ENCODE measurements around the gene VAMP5.

DNA sequence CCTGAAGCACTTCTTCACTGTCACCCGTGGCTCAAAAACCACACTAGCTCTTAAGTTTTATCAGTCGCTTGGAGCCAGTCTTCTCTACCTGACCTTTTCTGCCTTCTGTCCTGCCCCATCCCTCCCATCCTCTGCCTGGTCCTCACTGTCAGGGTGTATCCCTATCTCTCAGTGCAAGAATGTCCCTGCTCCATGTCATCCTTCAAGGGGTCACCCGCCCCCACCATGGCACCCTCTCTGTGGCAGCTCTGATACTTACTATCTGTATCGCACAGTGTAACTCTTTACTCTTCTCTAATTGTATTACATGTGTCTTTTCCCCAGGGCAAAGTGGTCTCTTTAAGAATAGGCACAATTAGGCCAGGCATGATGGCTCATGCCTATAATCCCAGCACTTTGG lies 4.4 kb downstream of the VAMP5 start:
- no peak for TF ChIP-seq ESRRA (IDR thresholded peaks at IDR 0.05; ENCODE audit: low read length)
- TF ChIP-seq CTCF (IDR thresholded peaks at IDR 0.05 in 2 of 3, conservative IDR thresholded peaks at IDR 0.05 in 1 of 3; ENCODE audit: control insufficient read depth in 2 of 3, extremely low read depth in 1 of 3, insufficient read depth in 1 of 3, low read depth in 3 of 3, low read length in 3 of 3), result no peak
- TF ChIP-seq GABPA (IDR thresholded peaks at IDR 0.05; ENCODE audit: low read depth), result no peak
- no peak for TF ChIP-seq NR2F1 (conservative IDR thresholded peaks at IDR 0.05)
- TF ChIP-seq EZH2 (IDR thresholded peaks at IDR 0.05; ENCODE audit: borderline replicate concordance, control insufficient read depth, low read depth, low read length), result no peak
- no peak for TF ChIP-seq POLR2A (IDR thresholded peaks at IDR 0.05; ENCODE audit: low read depth, low read length)
- TF ChIP-seq IRF4 (IDR thresholded peaks at IDR 0.05; ENCODE audit: low read depth, low read length), result no peak
- TF ChIP-seq, protein P1, sequence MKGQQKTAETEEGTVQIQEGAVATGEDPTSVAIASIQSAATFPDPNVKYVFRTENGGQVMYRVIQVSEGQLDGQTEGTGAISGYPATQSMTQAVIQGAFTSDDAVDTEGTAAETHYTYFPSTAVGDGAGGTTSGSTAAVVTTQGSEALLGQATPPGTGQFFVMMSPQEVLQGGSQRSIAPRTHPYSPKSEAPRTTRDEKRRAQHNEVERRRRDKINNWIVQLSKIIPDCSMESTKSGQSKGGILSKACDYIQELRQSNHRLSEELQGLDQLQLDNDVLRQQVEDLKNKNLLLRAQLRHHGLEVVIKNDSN (IDR thresholded peaks at IDR 0.05; ENCODE audit: borderline replicate concordance, extremely low read length, insufficient read depth, low read depth, low read length), result no peak
- no peak for TF ChIP-seq PAX5 (IDR thresholded peaks at IDR 0.05; ENCODE audit: borderline replicate concordance, low read depth, low read length)
- no peak for TF ChIP-seq BCL11A (IDR thresholded peaks at IDR 0.05; ENCODE audit: low read depth, low read length)
- TF ChIP-seq REST (IDR thresholded peaks at IDR 0.05; ENCODE audit: low read depth, low read length), result no peak
- TF ChIP-seq, protein P2, sequence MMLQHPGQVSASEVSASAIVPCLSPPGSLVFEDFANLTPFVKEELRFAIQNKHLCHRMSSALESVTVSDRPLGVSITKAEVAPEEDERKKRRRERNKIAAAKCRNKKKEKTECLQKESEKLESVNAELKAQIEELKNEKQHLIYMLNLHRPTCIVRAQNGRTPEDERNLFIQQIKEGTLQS (IDR thresholded peaks at IDR 0.05; ENCODE audit: borderline replicate concordance, extremely low read depth, low read depth, low read length), result no peak
- TF ChIP-seq JUNB (IDR thresholded peaks at IDR 0.05), result no peak

Measured in GM12878 (cell line).